SK-N-SH (cell line): Measurements from ENCODE around the gene EDARADD. TPM values are rescaled to one million over a fixed set of nuclear protein-coding genes. Genes with fewer than 3 reads are reported as not detected.

ENCODE experiments used
- CTCF ChIA-PET: fragments of 300-600, 350-600 bp; formaldehyde crosslinking; extraction: SDS; loops from one replicate; lab custom pipeline; 2021; lab: Yijun Ruan, JAX
- POLR2A ChIA-PET: fragments of 350-600 bp; sonication (Branson Sonifier 250); formaldehyde crosslinking; extraction: SDS; loops from one replicate; lab custom pipeline; 2020; ENCODE audit warnings: antibody characterized with exemption, inconsistent platforms; lab: Yijun Ruan, JAX
- DNase-seq: peaks from one replicate; pipeline ENCODE4 v3.0.0; 2012
- H2AFZ ChIP-seq: fragments of 200-600 bp; sonication (generic); 2 replicates; pipeline ENCODE4 v1.8.1; 2016; ENCODE audit warnings: antibody characterized with exemption, mild to moderate bottlenecking, low read depth
- H3F3A ChIP-seq: fragments of 200-600 bp; sonication (generic); replicated peaks from 2 replicates; pipeline ENCODE3; 2016; ENCODE audit warnings: antibody characterized with exemption, mild to moderate bottlenecking; ENCODE audit not compliant: insufficient read depth
- H3K27ac ChIP-seq, 2 experiments: fragments of 200-500 bp in 1 of 2; fragments of 200-600 bp in 1 of 2; sonication (Bioruptor generic) in 1 of 2; sonication (generic), shearing (Covaris generic) in 1 of 2; 2 replicates each; pipeline versions ENCODE4 v1.5.1 to v1.6.1; 2014 to 2016; ENCODE audit warnings: low read depth in 2 of 2, inconsistent platforms in 1 of 2, low read length in 1 of 2, mild to moderate bottlenecking in 1 of 2, mixed read lengths in 1 of 2
- H3K27me3 ChIP-seq: fragments of 200-600 bp; sonication (generic), shearing (Covaris generic); 2 replicates; pipeline ENCODE4 v1.6.1; 2016; ENCODE audit warnings: mixed run types; ENCODE audit not compliant: insufficient read depth
- H3K36me3 ChIP-seq, 2 experiments: fragments of 200-500 bp in 1 of 2; fragments of 200-600 bp in 1 of 2; sonication (Bioruptor generic) in 1 of 2; sonication (generic) in 1 of 2; replicated peaks in 1 of 2; 2 replicates each; pipeline versions ENCODE3 to v1.5.1; 2014 to 2016; ENCODE audit warnings: low read length in 1 of 2, mild to moderate bottlenecking in 1 of 2; ENCODE audit not compliant: insufficient read depth in 2 of 2, control insufficient read depth in 1 of 2
- H3K4me1 ChIP-seq, 2 experiments: fragments of 200-500 bp in 1 of 2; fragments of 200-600 bp in 1 of 2; sonication (Bioruptor generic) in 1 of 2; sonication (generic), shearing (Covaris generic) in 1 of 2; 2 replicates each; pipeline versions ENCODE4 v1.5.1 to v1.6.1; 2014 to 2016; ENCODE audit warnings: low read depth in 1 of 2, low read length in 1 of 2, mixed run types in 1 of 2; ENCODE audit not compliant: insufficient read depth in 2 of 2, control insufficient read depth in 1 of 2
- H3K4me2 ChIP-seq: fragments of 200-600 bp; sonication (generic), shearing (Covaris generic); 2 replicates; pipeline ENCODE4 v1.6.1; 2017; ENCODE audit warnings: mixed run types
- H3K4me3 ChIP-seq, 2 experiments: fragments of 200-500 bp in 1 of 2; fragments of 200-600 bp in 1 of 2; sonication (Bioruptor generic) in 1 of 2; sonication (generic), shearing (Covaris generic) in 1 of 2; 2 replicates each; pipeline versions ENCODE4 v1.5.1 to v1.8.1; 2014 to 2016; ENCODE audit warnings: low read depth in 2 of 2, inconsistent platforms in 1 of 2, low read length in 1 of 2, mild to moderate bottlenecking in 1 of 2, mixed read lengths in 1 of 2, moderate library complexity in 1 of 2
- H3K79me2 ChIP-seq: fragments of 200-600 bp; sonication (generic); 2 replicates; pipeline ENCODE4 v1.8.1; 2017; ENCODE audit warnings: mild to moderate bottlenecking; ENCODE audit not compliant: insufficient read depth
- H3K9ac ChIP-seq: fragments of 200-600 bp; sonication (generic); 2 replicates; pipeline ENCODE4 v1.6.1; 2017; ENCODE audit warnings: mixed run types
- H3K9me2 ChIP-seq: fragments of 200-600 bp; sonication (generic); 2 replicates; pipeline ENCODE4 v1.6.1; 2017; ENCODE audit warnings: mixed run types
- H3K9me3 ChIP-seq: fragments of 200-600 bp; sonication (generic); 2 replicates; pipeline ENCODE4 v1.6.1; 2017; ENCODE audit warnings: mixed run types, mild to moderate bottlenecking, moderate library complexity
- H4K20me1 ChIP-seq: fragments of 200-600 bp; sonication (generic); 2 replicates; pipeline ENCODE4 v1.6.1; 2017; ENCODE audit warnings: mild to moderate bottlenecking, mixed run types; ENCODE audit not compliant: insufficient read depth
- ELF1 ChIP-seq: IDR thresholded peaks from 2 replicates; pipeline ENCODE4 v1.4.0; 2012
- EZH2phosphoT487 ChIP-seq: fragments of 200-600 bp; sonication (generic); IDR thresholded peaks from 2 replicates; pipeline ENCODE4 v1.6.1; 2017; ENCODE audit warnings: low read depth, mixed run types, mild to moderate bottlenecking, antibody characterized with exemption, moderate library complexity, borderline replicate concordance
- FOXJ3 ChIP-seq: sonication (generic); formaldehyde crosslinking; IDR thresholded peaks from 2 replicates; pipeline ENCODE4 v1.5.1; 2020; ENCODE audit warnings: mild to moderate bottlenecking, missing genetic modification reagents
- GABPA ChIP-seq: IDR thresholded peaks from 2 replicates; pipeline ENCODE4 v1.4.0; 2012; ENCODE audit warnings: low read depth, mild to moderate bottlenecking
- GATA2 ChIP-seq: sonication (generic); formaldehyde crosslinking; IDR thresholded peaks from 2 replicates; pipeline ENCODE4 v1.5.0; 2020; ENCODE audit warnings: mild to moderate bottlenecking, missing genetic modification reagents
- MXI1 ChIP-seq: IDR thresholded peaks from 2 replicates; pipeline ENCODE4 v1.6.1; 2012; ENCODE audit warnings: mild to moderate bottlenecking, low read depth, low read length, improper control_type of control experiment
- NRF1 ChIP-seq: IDR thresholded peaks from 2 replicates; pipeline ENCODE4 v1.6.1; 2012; ENCODE audit warnings: low read depth, mild to moderate bottlenecking, low read length
- POLR2AphosphoS5 ChIP-seq: IDR thresholded peaks from 2 replicates; pipeline ENCODE4 v1.6.1; 2012; ENCODE audit warnings: low read depth, low read length
- RAD21 ChIP-seq: IDR thresholded peaks from 2 replicates; pipeline ENCODE4 v1.6.1; 2012; ENCODE audit warnings: mild to moderate bottlenecking, low read length
- RCOR1 ChIP-seq: fragments of 150-350 bp; IDR thresholded peaks from 2 replicates; pipeline ENCODE4 v1.6.1; 2017; ENCODE audit warnings: antibody characterized with exemption, low read length
- RXRA ChIP-seq: IDR thresholded peaks from 2 replicates; pipeline ENCODE4 v1.4.0; 2012; ENCODE audit warnings: low read depth, mild to moderate bottlenecking, borderline replicate concordance
- TAF1 ChIP-seq: IDR thresholded peaks from 2 replicates; pipeline ENCODE4 v1.6.1; 2012; ENCODE audit warnings: low read depth, mild to moderate bottlenecking, low read length, moderate library complexity, borderline replicate concordance
- TCF12 ChIP-seq: IDR thresholded peaks from 2 replicates; pipeline ENCODE4 v1.4.0; 2012
- TEAD4 ChIP-seq: IDR thresholded peaks from 2 replicates; pipeline ENCODE4 v1.4.0; 2012; ENCODE audit warnings: mild to moderate bottlenecking, borderline replicate concordance; ENCODE audit not compliant: insufficient read depth
- YY1 ChIP-seq: IDR thresholded peaks from 2 replicates; pipeline ENCODE4 v1.4.0; 2012; ENCODE audit warnings: low read depth, mild to moderate bottlenecking
- WGBS: methylation state at CpG from one replicate; pipeline ENCODE4 v1.1.6; 2017; ENCODE audit warnings: low lambda C conversion rate; 5-methylcytosine and 5-hydroxymethylcytosine counted together
- polyA plus RNA-seq, 3 experiments: library from polyadenylated mRNA; depleted of rRNA; stranded (reverse); fragments of >200 nt; gene quantifications; 2 replicates each; pipeline ENCODE4 v1.2.3, GENCODE V29; 2012
- TF ChIP-seq, protein P1 (sequence below): IDR thresholded peaks from 2 replicates; pipeline ENCODE4 v1.4.0; 2012; ENCODE audit warnings: low read depth
- TF ChIP-seq, protein P2 (sequence below): fragments of 150-350 bp; IDR thresholded peaks from 2 replicates; pipeline ENCODE4 v1.6.1; 2017; ENCODE audit warnings: antibody characterized with exemption, low read length, low read depth, borderline replicate concordance

Gene EDARADD
- polyA plus RNA-seq, 1 of the 3 experiments (the other 2 are of a cell fraction), result not detected

DNA sequence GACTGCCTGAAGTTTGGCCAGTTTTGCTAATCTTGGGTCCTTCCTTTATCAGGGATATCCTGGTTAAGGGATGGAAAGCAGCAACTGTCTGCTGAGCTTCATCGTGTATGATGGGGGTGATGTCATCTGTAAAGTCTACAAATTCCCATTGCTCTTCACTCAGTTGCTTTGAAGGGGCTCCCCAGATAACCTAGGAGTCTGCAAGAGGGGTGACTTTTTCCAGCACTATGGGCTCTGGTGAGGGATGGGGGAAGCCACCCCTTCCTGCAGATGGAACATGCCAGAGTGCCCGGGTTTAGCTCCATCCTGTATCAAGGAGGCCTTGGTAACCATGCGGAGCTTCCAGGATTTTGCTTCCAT is 28.4 kb downstream of the EDARADD start:
- ChIA-PET POLR2A (no interaction called here), CTCF (no interaction called here)
- H3K27ac ChIP-seq, result no peak overlapping the region
- TF ChIP-seq RCOR1, result no peak
- no peak for TF ChIP-seq RXRA
- TF ChIP-seq TEAD4, result no peak
- TF ChIP-seq TAF1, result no peak
- TF ChIP-seq FOXJ3 (CRISPR knock-in tag), result no peak
- no peak for TF ChIP-seq TCF12
- TF ChIP-seq GABPA, result no peak
- TF ChIP-seq ELF1, result no peak
- TF ChIP-seq YY1, result no peak
- no peak for TF ChIP-seq EZH2phosphoT487
- TF ChIP-seq POLR2AphosphoS5, result no peak
- no peak for TF ChIP-seq GATA2 (CRISPR knock-in tag)
- TF ChIP-seq, protein P1, sequence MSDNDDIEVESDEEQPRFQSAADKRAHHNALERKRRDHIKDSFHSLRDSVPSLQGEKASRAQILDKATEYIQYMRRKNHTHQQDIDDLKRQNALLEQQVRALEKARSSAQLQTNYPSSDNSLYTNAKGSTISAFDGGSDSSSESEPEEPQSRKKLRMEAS, result no peak
- no peak overlapping the region for H3K4me3 ChIP-seq
- H3K4me2 ChIP-seq, result no peak overlapping the region
- DNase-seq, result no peak
- H3K4me1 ChIP-seq, result peaks cover 0 to under 1% of the 10 kb centered on the region in 2 experiments; a peak in 1 of 4 replicates
- H3K27me3 ChIP-seq, result no peaks in the 10 kb centered on the region
- 25% methylated on average over 2 of the region's 3 CpGs for WGBS
- H3K79me2 ChIP-seq, result no peaks in the 10 kb centered on the region
- no peaks in the 10 kb centered on the region for H4K20me1 ChIP-seq
- no peaks in the 10 kb centered on the region for H3F3A ChIP-seq
- H3K9me2 ChIP-seq, result no peaks in the 10 kb centered on the region
- no peak overlapping the region for H2AFZ ChIP-seq
- no peak overlapping the region for H3K9ac ChIP-seq
- no peaks in the 10 kb centered on the region for H3K36me3 ChIP-seq
- no peaks in the 10 kb centered on the region for H3K9me3 ChIP-seq

DNA sequence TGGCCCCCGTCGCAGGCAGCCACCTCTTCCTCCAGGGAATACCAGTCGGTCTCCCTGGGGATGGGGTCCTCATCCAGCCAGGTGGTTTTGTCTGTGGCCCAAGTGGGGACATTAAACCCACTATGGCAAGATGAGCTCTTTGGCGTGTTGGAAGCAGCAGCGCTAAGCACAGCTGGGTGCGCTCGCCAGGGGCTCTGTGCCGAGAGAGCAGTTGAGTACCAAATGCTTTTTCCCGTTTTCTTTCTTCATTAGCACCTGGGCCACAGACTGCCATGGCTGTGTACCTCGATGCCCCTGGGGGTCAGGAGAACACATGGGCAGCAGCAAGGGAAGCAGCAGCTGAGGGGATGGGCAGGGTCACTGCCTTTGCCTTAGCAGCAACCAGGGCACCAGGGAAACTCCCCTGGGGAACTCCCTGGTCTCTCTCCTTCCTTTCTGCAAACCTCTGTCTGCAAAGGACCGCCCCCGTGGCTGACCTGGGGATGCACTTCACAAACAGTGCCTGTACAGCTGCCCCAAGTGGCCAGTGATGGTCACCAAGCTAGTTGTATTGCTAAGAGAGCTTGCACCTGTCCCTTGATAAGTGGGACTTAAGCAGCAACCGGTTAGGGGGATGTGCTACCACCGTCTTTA is 31.1 kb downstream of the EDARADD start:
- no peak overlapping the region for H3K4me3 ChIP-seq
- DNase-seq, result no peak
- ChIA-PET POLR2A (no interaction called here), CTCF (no interaction called here)
- no peak for TF ChIP-seq ELF1
- TF ChIP-seq MXI1, result no peak
- TF ChIP-seq RXRA, result no peak
- TF ChIP-seq FOXJ3 (CRISPR knock-in tag), result no peak
- TF ChIP-seq NRF1, result no peak
- TF ChIP-seq RAD21, result no peak
- TF ChIP-seq RCOR1, result no peak
- TF ChIP-seq, protein P2, sequence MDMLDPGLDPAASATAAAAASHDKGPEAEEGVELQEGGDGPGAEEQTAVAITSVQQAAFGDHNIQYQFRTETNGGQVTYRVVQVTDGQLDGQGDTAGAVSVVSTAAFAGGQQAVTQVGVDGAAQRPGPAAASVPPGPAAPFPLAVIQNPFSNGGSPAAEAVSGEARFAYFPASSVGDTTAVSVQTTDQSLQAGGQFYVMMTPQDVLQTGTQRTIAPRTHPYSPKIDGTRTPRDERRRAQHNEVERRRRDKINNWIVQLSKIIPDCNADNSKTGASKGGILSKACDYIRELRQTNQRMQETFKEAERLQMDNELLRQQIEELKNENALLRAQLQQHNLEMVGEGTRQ, result no peak
- TF ChIP-seq GATA2 (CRISPR knock-in tag), result no peak
- no peak for TF ChIP-seq GABPA
- no peaks in the 10 kb centered on the region for H3K27me3 ChIP-seq
- H3K79me2 ChIP-seq, result no peaks in the 10 kb centered on the region
- H3K36me3 ChIP-seq, result no peaks in the 10 kb centered on the region
- no peak overlapping the region for H3K4me2 ChIP-seq
- H3K27ac ChIP-seq, result no peak overlapping the region
- H2AFZ ChIP-seq, result no peak overlapping the region
- no peaks in the 10 kb centered on the region for H3F3A ChIP-seq
- no peaks in the 10 kb centered on the region for H3K9me3 ChIP-seq
- 51% methylated on average over 14 of the region's 14 CpGs for WGBS
- H4K20me1 ChIP-seq, result no peaks in the 10 kb centered on the region
- H3K4me1 ChIP-seq, result no peaks in the 10 kb centered on the region
- no peak overlapping the region for H3K9ac ChIP-seq
- no peaks in the 10 kb centered on the region for H3K9me2 ChIP-seq
